ENCODE measurements around the gene FAT1.
"Not testable (repeated sequence)": the region's sequence is repeated elsewhere in the genome, so short reads cannot be mapped to it uniquely, and the experiment has no call there.

FAT1 gene

GRCh38 chr4:186659935-186660334 is 63.7 kb downstream of the FAT1 start:
- H3K9me3 ChIP-seq (ENCODE audit: control extremely low read depth in 1 of 5, control insufficient read depth in 4 of 5, insufficient read depth in 2 of 5, low read depth in 1 of 5, low read length in 4 of 5): no peaks in the 10 kb centered on the region
- CTCF ChIA-PET: no interaction called here
- H3K4me3 ChIP-seq (ENCODE audit: control insufficient read depth in 1 of 7, extremely low read depth in 1 of 7, insufficient read depth in 4 of 7, low read depth in 2 of 7, low read length in 6 of 7): no peak overlapping the region
- no peak for DNase-seq
- no peak overlapping the region for H3K27ac ChIP-seq (ENCODE audit: insufficient read depth in 1 of 2, low read depth in 1 of 2, low read length in 2 of 2, poor library complexity in 1 of 2, severe bottlenecking in 2 of 2)
- H3K36me3 ChIP-seq (ENCODE audit: control insufficient read depth in 4 of 4, insufficient read depth in 4 of 4, low read length in 3 of 4): no peaks in the 10 kb centered on the region
- H3K27me3 ChIP-seq (replicated peaks in 2 of 5; ENCODE audit: control insufficient read depth in 4 of 5, insufficient read depth in 5 of 5, low read length in 4 of 5): no peaks in the 10 kb centered on the region
- H3K4me1 ChIP-seq (ENCODE audit: control extremely low read depth in 1 of 4, control insufficient read depth in 4 of 4, insufficient read depth in 4 of 4, low read length in 3 of 4): no peaks in the 10 kb centered on the region
- 92% methylated on average over 13 of the region's 14 CpGs for WGBS (ENCODE audit: insufficient coverage)
- POLR2A ChIA-PET: no interaction called here

- H3K36me3 ChIP-seq (ENCODE audit: control insufficient read depth in 4 of 4, insufficient read depth in 4 of 4, low read length in 3 of 4); DNase-seq; H3K4me1 ChIP-seq (ENCODE audit: control extremely low read depth in 1 of 4, control insufficient read depth in 4 of 4, insufficient read depth in 4 of 4, low read length in 3 of 4); POLR2A ChIA-PET; H3K9me3 ChIP-seq (ENCODE audit: control extremely low read depth in 1 of 5, control insufficient read depth in 4 of 5, insufficient read depth in 2 of 5, low read depth in 1 of 5, low read length in 4 of 5); CTCF ChIA-PET; H3K4me3 ChIP-seq (ENCODE audit: control insufficient read depth in 1 of 7, extremely low read depth in 1 of 7, insufficient read depth in 4 of 7, low read depth in 2 of 7, low read length in 6 of 7); H3K27me3 ChIP-seq (replicated peaks in 2 of 5; ENCODE audit: control insufficient read depth in 4 of 5, insufficient read depth in 5 of 5, low read length in 4 of 5); H3K27ac ChIP-seq (ENCODE audit: insufficient read depth in 1 of 2, low read depth in 1 of 2, low read length in 2 of 2, poor library complexity in 1 of 2, severe bottlenecking in 2 of 2): not testable (repeated sequence)
- 94% methylated on average over 11 of the region's 16 CpGs for WGBS (ENCODE audit: insufficient coverage)
These were observed 64.2 kb downstream of the FAT1 start for GRCh38 chr4:186659456-186659855.

- ChIA-PET CTCF (no interaction called here), POLR2A (no interaction called here)
- Histone ChIP-seq H3K27ac (ENCODE audit: insufficient read depth in 1 of 2, low read depth in 1 of 2, low read length in 2 of 2, poor library complexity in 1 of 2, severe bottlenecking in 2 of 2) (no peak overlapping the region), H3K4me3 (ENCODE audit: control insufficient read depth in 1 of 7, extremely low read depth in 1 of 7, insufficient read depth in 4 of 7, low read depth in 2 of 7, low read length in 6 of 7) (no peak overlapping the region), H3K9me3 (ENCODE audit: control extremely low read depth in 1 of 5, control insufficient read depth in 4 of 5, insufficient read depth in 2 of 5, low read depth in 1 of 5, low read length in 4 of 5) (no peaks in the 10 kb centered on the region), H3K27me3 (replicated peaks in 2 of 5; ENCODE audit: control insufficient read depth in 4 of 5, insufficient read depth in 5 of 5, low read length in 4 of 5) (no peaks in the 10 kb centered on the region), H3K36me3 (ENCODE audit: control insufficient read depth in 4 of 4, insufficient read depth in 4 of 4, low read length in 3 of 4) (no peaks in the 10 kb centered on the region), H3K4me1 (ENCODE audit: control extremely low read depth in 1 of 4, control insufficient read depth in 4 of 4, insufficient read depth in 4 of 4, low read length in 3 of 4) (no peaks in the 10 kb centered on the region)
- no peak for DNase-seq
- WGBS (ENCODE audit: insufficient coverage): 96% methylated on average over 15 of the region's 20 CpGs
These were observed 65.0 kb downstream of the FAT1 start for GRCh38 chr4:186658657-186659056.

- Histone ChIP-seq H3K4me1 (ENCODE audit: control extremely low read depth in 1 of 4, control insufficient read depth in 4 of 4, insufficient read depth in 4 of 4, low read length in 3 of 4) (no peaks in the 10 kb centered on the region), H3K27me3 (replicated peaks in 2 of 5; ENCODE audit: control insufficient read depth in 4 of 5, insufficient read depth in 5 of 5, low read length in 4 of 5) (no peaks in the 10 kb centered on the region), H3K27ac (ENCODE audit: insufficient read depth in 1 of 2, low read depth in 1 of 2, low read length in 2 of 2, poor library complexity in 1 of 2, severe bottlenecking in 2 of 2) (no peak overlapping the region), H3K9me3 (ENCODE audit: control extremely low read depth in 1 of 5, control insufficient read depth in 4 of 5, insufficient read depth in 2 of 5, low read depth in 1 of 5, low read length in 4 of 5) (no peaks in the 10 kb centered on the region), H3K4me3 (ENCODE audit: control insufficient read depth in 1 of 7, extremely low read depth in 1 of 7, insufficient read depth in 4 of 7, low read depth in 2 of 7, low read length in 6 of 7) (no peak overlapping the region), H3K36me3 (ENCODE audit: control insufficient read depth in 4 of 4, insufficient read depth in 4 of 4, low read length in 3 of 4) (no peaks in the 10 kb centered on the region)
- POLR2A ChIA-PET: no interaction called here
- 90% methylated on average over 4 of the region's 4 CpGs for WGBS (ENCODE audit: insufficient coverage)
- no peak for DNase-seq
- CTCF ChIA-PET: no interaction called here
These were observed 65.9 kb downstream of the FAT1 start for GRCh38 chr4:186657764-186658163.

- Histone ChIP-seq H3K4me1 (ENCODE audit: control extremely low read depth in 1 of 4, control insufficient read depth in 4 of 4, insufficient read depth in 4 of 4, low read length in 3 of 4) (no peaks in the 10 kb centered on the region), H3K4me3 (ENCODE audit: control insufficient read depth in 1 of 7, extremely low read depth in 1 of 7, insufficient read depth in 4 of 7, low read depth in 2 of 7, low read length in 6 of 7) (no peak overlapping the region), H3K27ac (ENCODE audit: insufficient read depth in 1 of 2, low read depth in 1 of 2, low read length in 2 of 2, poor library complexity in 1 of 2, severe bottlenecking in 2 of 2) (no peak overlapping the region), H3K9me3 (ENCODE audit: control extremely low read depth in 1 of 5, control insufficient read depth in 4 of 5, insufficient read depth in 2 of 5, low read depth in 1 of 5, low read length in 4 of 5) (peaks cover 0 to 2% (median 0%) of the 10 kb centered on the region in 5 experiments), H3K36me3 (ENCODE audit: control insufficient read depth in 4 of 4, insufficient read depth in 4 of 4, low read length in 3 of 4) (no peaks in the 10 kb centered on the region), H3K27me3 (replicated peaks in 2 of 5; ENCODE audit: control insufficient read depth in 4 of 5, insufficient read depth in 5 of 5, low read length in 4 of 5) (peaks cover 0 to 2% (median 0%) of the 10 kb centered on the region in 5 experiments)
- ChIA-PET CTCF (no interaction called here), POLR2A (no interaction called here)
- WGBS (ENCODE audit: insufficient coverage): 74% methylated on average over 2 of the region's 3 CpGs
- DNase-seq: no peak
These were observed 69.7 kb downstream of the FAT1 start for GRCh38 chr4:186653969-186654368.

GRCh38 chr4:186651624-186652023 is 72.0 kb downstream of the FAT1 start:
- H3K36me3 ChIP-seq (ENCODE audit: control insufficient read depth in 4 of 4, insufficient read depth in 4 of 4, low read length in 3 of 4): no peaks in the 10 kb centered on the region
- H3K9me3 ChIP-seq (ENCODE audit: control extremely low read depth in 1 of 5, control insufficient read depth in 4 of 5, insufficient read depth in 2 of 5, low read depth in 1 of 5, low read length in 4 of 5): peaks cover 0 to 2% (median 0%) of the 10 kb centered on the region in 5 experiments
- H3K4me1 ChIP-seq (ENCODE audit: control extremely low read depth in 1 of 4, control insufficient read depth in 4 of 4, insufficient read depth in 4 of 4, low read length in 3 of 4): no peaks in the 10 kb centered on the region
- H3K27ac ChIP-seq (ENCODE audit: insufficient read depth in 1 of 2, low read depth in 1 of 2, low read length in 2 of 2, poor library complexity in 1 of 2, severe bottlenecking in 2 of 2): no peak overlapping the region
- CTCF ChIA-PET: no interaction called here
- H3K27me3 ChIP-seq (replicated peaks in 2 of 5; ENCODE audit: control insufficient read depth in 4 of 5, insufficient read depth in 5 of 5, low read length in 4 of 5): peaks cover 0 to 2% (median 0%) of the 10 kb centered on the region in 5 experiments
- H3K4me3 ChIP-seq (ENCODE audit: control insufficient read depth in 1 of 7, extremely low read depth in 1 of 7, insufficient read depth in 4 of 7, low read depth in 2 of 7, low read length in 6 of 7): no peak overlapping the region
- 97% methylated on average over 21 of the region's 21 CpGs for WGBS (ENCODE audit: insufficient coverage)
- DNase-seq: no peak
- POLR2A ChIA-PET: no interaction called here

GRCh38 chr4:186651181-186651603 is 72.5 kb downstream of the FAT1 start:
- Histone ChIP-seq H3K36me3 (ENCODE audit: control insufficient read depth in 4 of 4, insufficient read depth in 4 of 4, low read length in 3 of 4) (no peaks in the 10 kb centered on the region), H3K9me3 (ENCODE audit: control extremely low read depth in 1 of 5, control insufficient read depth in 4 of 5, insufficient read depth in 2 of 5, low read depth in 1 of 5, low read length in 4 of 5) (peaks cover 0 to 2% (median 0%) of the 10 kb centered on the region in 5 experiments), H3K27me3 (replicated peaks in 2 of 5; ENCODE audit: control insufficient read depth in 4 of 5, insufficient read depth in 5 of 5, low read length in 4 of 5) (peaks cover 0 to 2% (median 0%) of the 10 kb centered on the region in 5 experiments), H3K27ac (ENCODE audit: insufficient read depth in 1 of 2, low read depth in 1 of 2, low read length in 2 of 2, poor library complexity in 1 of 2, severe bottlenecking in 2 of 2) (no peak overlapping the region), H3K4me1 (ENCODE audit: control extremely low read depth in 1 of 4, control insufficient read depth in 4 of 4, insufficient read depth in 4 of 4, low read length in 3 of 4) (no peaks in the 10 kb centered on the region), H3K4me3 (ENCODE audit: control insufficient read depth in 1 of 7, extremely low read depth in 1 of 7, insufficient read depth in 4 of 7, low read depth in 2 of 7, low read length in 6 of 7) (no peak overlapping the region)
- 97% methylated on average over 5 of the region's 5 CpGs for WGBS (ENCODE audit: insufficient coverage)
- ChIA-PET POLR2A (no interaction called here), CTCF (no interaction called here)
- no peak for DNase-seq
